ENCODE data around the gene GMPPB. TPM values are rescaled to one million over a fixed set of nuclear protein-coding genes. Genes with fewer than 3 reads are reported as not detected.

The GMPPB gene
- polyA plus RNA-seq, 2 donors, result 17.7 to 32.1 TPM

- Histone ChIP-seq H3K36me3 (ENCODE audit: control insufficient read depth in 2 of 2, insufficient read depth in 2 of 2, low read length in 1 of 2) (peaks cover 21 to 49% of the 10 kb centered on the region in 2 donors), H3K4me1 (ENCODE audit: control insufficient read depth in 2 of 2, insufficient read depth in 2 of 2, low read length in 1 of 2) (peaks cover 0 to 18% of the 10 kb centered on the region in 2 donors), H3K4me3 (ENCODE audit: low read depth in 1 of 2, low read length in 2 of 2) (no peak overlapping the region), H3K27ac (ENCODE audit: low read depth in 2 of 2, low read length in 1 of 2) (no peak overlapping the region), H3K9me3 (ENCODE audit: control insufficient read depth in 2 of 2, insufficient read depth in 1 of 2, low read depth in 1 of 2, low read length in 1 of 2) (no peaks in the 10 kb centered on the region), H3K27me3 (ENCODE audit: control insufficient read depth in 1 of 2, insufficient read depth in 2 of 2, low read length in 2 of 2) (no peaks in the 10 kb centered on the region)
- WGBS, 2 donors, result 95% methylated on average over 11 of the region's 11 CpGs
Observed at GRCh38 chr3:49675912-49676311, 47.8 kb downstream of the GMPPB start.

GRCh38 chr3:49674497-49674983 lies 49.2 kb downstream of the GMPPB start:
- peak overlapping the region; percentile 75 to 80 for H3K4me3 ChIP-seq (ENCODE audit: low read depth in 1 of 2, low read length in 2 of 2)

DNA sequence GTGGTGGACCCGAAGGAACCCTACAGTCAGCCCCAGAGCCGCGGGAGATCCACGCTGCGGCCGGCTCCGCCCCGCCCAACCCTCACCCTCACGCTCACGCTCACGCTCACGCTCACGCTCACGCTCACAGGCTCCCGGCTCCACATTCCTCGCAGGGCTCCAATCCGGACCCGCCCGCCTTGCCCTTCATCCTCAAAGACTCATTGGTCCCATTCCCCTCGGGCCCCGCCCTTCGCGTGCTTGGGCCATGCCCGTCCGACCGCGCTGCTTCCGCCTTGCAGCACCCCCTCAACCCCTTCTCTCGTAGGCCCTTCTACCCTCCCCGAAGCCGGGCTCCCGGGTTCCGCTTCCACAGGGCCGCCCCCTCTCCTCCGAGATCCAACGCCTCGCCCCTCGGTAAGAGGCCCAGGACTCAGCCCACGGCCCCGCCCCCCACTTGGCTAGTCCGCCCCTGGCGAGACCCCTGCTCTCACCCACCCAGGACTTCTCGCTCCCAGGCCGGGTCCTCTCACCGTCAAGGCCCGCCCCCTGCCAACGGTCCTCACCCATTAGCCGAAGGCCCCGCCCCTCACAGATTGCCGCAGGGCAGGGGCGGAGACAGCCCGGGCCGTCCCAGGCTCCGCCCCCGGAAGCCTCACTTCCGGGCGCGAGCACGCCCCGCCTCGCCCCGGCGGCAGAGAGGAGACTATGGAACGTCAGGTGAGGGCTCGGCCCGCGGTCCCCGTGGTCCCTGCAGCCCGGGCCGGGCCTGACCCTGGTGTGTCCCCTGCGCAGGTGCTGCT lies 49.8 kb downstream of the GMPPB start, which contains the start of gene APEH:
TSS of gene APEH (plus strand) at position 637 of the 782 bp plus-strand sequence. CDS start at position 688, 51 bp downstream.
- H3K27ac ChIP-seq (ENCODE audit: low read depth in 2 of 2, low read length in 1 of 2), result peak within 1 kb of the TSS; percentile 95 to 98
- H3K9me3 ChIP-seq (ENCODE audit: control insufficient read depth in 2 of 2, insufficient read depth in 1 of 2, low read depth in 1 of 2, low read length in 1 of 2), result no peaks in the 10 kb centered on the region
- H3K4me3 ChIP-seq (ENCODE audit: low read depth in 1 of 2, low read length in 2 of 2), result peak within 1 kb of the TSS; percentile 75 to 80
- H3K4me1 ChIP-seq (ENCODE audit: control insufficient read depth in 2 of 2, insufficient read depth in 2 of 2, low read length in 1 of 2), result peaks cover 0 to 20% of the 10 kb centered on the region in 2 donors
- 1% methylated on average over 70 to 71 of the region's 71 CpGs for WGBS, 2 donors
- H3K36me3 ChIP-seq (ENCODE audit: control insufficient read depth in 2 of 2, insufficient read depth in 2 of 2, low read length in 1 of 2), result peaks cover 8 to 30% of the 10 kb centered on the region in 2 donors
- H3K27me3 ChIP-seq (ENCODE audit: control insufficient read depth in 1 of 2, insufficient read depth in 2 of 2, low read length in 2 of 2), result no peaks in the 10 kb centered on the region

More at GRCh38 chr3:49674497-49674983, 49.2 kb downstream of the GMPPB start:
- H3K9me3 ChIP-seq (ENCODE audit: control insufficient read depth in 2 of 2, insufficient read depth in 1 of 2, low read depth in 1 of 2, low read length in 1 of 2), result no peaks in the 10 kb centered on the region
- peaks cover 11 to 37% of the 10 kb centered on the region in 2 donors for H3K36me3 ChIP-seq (ENCODE audit: control insufficient read depth in 2 of 2, insufficient read depth in 2 of 2, low read length in 1 of 2)
- H3K4me1 ChIP-seq (ENCODE audit: control insufficient read depth in 2 of 2, insufficient read depth in 2 of 2, low read length in 1 of 2), result peaks cover 0 to 18% of the 10 kb centered on the region in 2 donors
- no peaks in the 10 kb centered on the region for H3K27me3 ChIP-seq (ENCODE audit: control insufficient read depth in 1 of 2, insufficient read depth in 2 of 2, low read length in 2 of 2)
- H3K27ac ChIP-seq (ENCODE audit: low read depth in 2 of 2, low read length in 1 of 2), result peak overlapping the region; percentile 84 to 98
- WGBS, 2 donors, result 6 to 7% methylated on average over 33 to 34 of the region's 34 CpGs

GRCh38 chr3:49673121-49673714 lies 50.5 kb downstream of the GMPPB start:
- H3K27me3 ChIP-seq (ENCODE audit: control insufficient read depth in 1 of 2, insufficient read depth in 2 of 2, low read length in 2 of 2), result no peaks in the 10 kb centered on the region
- peak overlapping the region; percentile 75 to 80 for H3K4me3 ChIP-seq (ENCODE audit: low read depth in 1 of 2, low read length in 2 of 2)
- H3K27ac ChIP-seq (ENCODE audit: low read depth in 2 of 2, low read length in 1 of 2), result peak overlapping the region; percentile 95 to 98
- peaks cover 0 to 20% of the 10 kb centered on the region in 2 donors for H3K4me1 ChIP-seq (ENCODE audit: control insufficient read depth in 2 of 2, insufficient read depth in 2 of 2, low read length in 1 of 2)
- 21 to 26% methylated on average over 17 of the region's 17 CpGs for WGBS, 2 donors
- no peaks in the 10 kb centered on the region for H3K9me3 ChIP-seq (ENCODE audit: control insufficient read depth in 2 of 2, insufficient read depth in 1 of 2, low read depth in 1 of 2, low read length in 1 of 2)
- peaks cover 1 to 23% of the 10 kb centered on the region in 2 donors for H3K36me3 ChIP-seq (ENCODE audit: control insufficient read depth in 2 of 2, insufficient read depth in 2 of 2, low read length in 1 of 2)

DNA sequence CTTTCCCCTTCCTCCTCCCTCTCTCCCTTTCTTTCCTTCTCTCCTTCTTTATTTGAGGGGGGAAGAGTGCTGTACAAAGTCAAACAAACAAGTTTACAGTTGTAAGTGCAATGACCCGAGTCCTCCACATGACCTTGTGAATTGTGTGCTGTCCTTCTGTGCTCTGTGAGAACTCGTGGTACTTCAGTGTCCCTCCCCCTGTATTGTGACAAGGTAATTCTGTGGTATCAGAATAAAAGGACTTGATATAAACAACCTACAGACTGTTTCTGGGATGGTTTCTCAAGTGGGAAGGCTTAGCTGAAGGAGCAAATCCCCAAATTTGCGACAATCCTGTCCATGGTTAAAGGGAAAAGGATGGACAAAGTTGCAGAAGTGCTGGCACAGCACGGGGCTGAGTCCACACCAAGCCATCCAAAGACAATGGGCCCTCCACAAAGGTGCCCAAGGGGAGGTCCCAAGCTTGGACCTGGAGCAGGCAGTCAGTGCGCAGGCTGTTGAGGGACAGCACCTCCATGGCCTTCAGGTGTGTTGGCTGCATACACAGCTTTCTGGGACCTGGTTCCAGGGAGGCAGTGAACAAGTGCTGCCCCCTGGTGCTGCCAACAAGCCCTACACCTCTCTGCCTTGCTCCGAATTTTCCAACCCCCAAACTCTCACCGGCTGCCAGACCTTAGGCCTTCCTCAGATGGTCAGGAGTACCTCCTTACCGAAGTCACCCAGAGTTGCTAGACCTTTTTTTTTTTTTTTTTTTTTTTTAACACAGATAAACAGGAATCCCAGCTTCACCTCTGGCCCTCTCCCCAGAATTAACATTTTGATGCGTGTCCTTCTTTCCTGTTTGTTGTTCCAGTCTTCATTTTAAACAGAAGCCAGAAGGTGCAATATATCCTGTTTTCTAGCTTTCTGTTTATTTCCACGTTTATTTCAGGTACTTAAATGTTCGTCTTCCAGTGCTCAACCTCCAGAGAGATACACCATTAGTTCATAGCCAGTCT lies 52.2 kb downstream of the GMPPB start:
- H3K27ac ChIP-seq (ENCODE audit: low read depth in 2 of 2, low read length in 1 of 2), result no peak overlapping the region
- H3K4me1 ChIP-seq (ENCODE audit: control insufficient read depth in 2 of 2, insufficient read depth in 2 of 2, low read length in 1 of 2), result peaks cover 0 to 20% of the 10 kb centered on the region in 2 donors
- H3K4me3 ChIP-seq (ENCODE audit: low read depth in 1 of 2, low read length in 2 of 2), result no peak overlapping the region

GRCh38 chr3:49670940-49671290 lies 52.8 kb downstream of the GMPPB start:
- Histone ChIP-seq H3K4me1 (ENCODE audit: control insufficient read depth in 2 of 2, insufficient read depth in 2 of 2, low read length in 1 of 2) (peaks cover 0 to 19% of the 10 kb centered on the region in 2 donors), H3K27me3 (ENCODE audit: control insufficient read depth in 1 of 2, insufficient read depth in 2 of 2, low read length in 2 of 2) (no peaks in the 10 kb centered on the region), H3K9me3 (ENCODE audit: control insufficient read depth in 2 of 2, insufficient read depth in 1 of 2, low read depth in 1 of 2, low read length in 1 of 2) (no peaks in the 10 kb centered on the region), H3K27ac (ENCODE audit: low read depth in 2 of 2, low read length in 1 of 2) (no peak overlapping the region), H3K36me3 (ENCODE audit: control insufficient read depth in 2 of 2, insufficient read depth in 2 of 2, low read length in 1 of 2) (peaks cover 0 to 3% of the 10 kb centered on the region in 2 donors), H3K4me3 (ENCODE audit: low read depth in 1 of 2, low read length in 2 of 2) (no peak overlapping the region)
- 60 to 62% methylated on average over 6 of the region's 6 CpGs for WGBS, 2 donors

More for the DNA sequence above, 52.2 kb downstream of the GMPPB start:
- 38 to 41% methylated on average over 11 of the region's 11 CpGs for WGBS, 2 donors
- Histone ChIP-seq H3K9me3 (ENCODE audit: control insufficient read depth in 2 of 2, insufficient read depth in 1 of 2, low read depth in 1 of 2, low read length in 1 of 2) (no peaks in the 10 kb centered on the region), H3K27me3 (ENCODE audit: control insufficient read depth in 1 of 2, insufficient read depth in 2 of 2, low read length in 2 of 2) (no peaks in the 10 kb centered on the region), H3K36me3 (ENCODE audit: control insufficient read depth in 2 of 2, insufficient read depth in 2 of 2, low read length in 1 of 2) (peaks cover 0 to 9% of the 10 kb centered on the region in 2 donors)

Other genes starting within 250 kb of the GMPPB start
- gene BSN, start 169.5 kb downstream of the GMPPB start, polyA plus RNA-seq, result under 1 TPM; 0.01 to 0.08 TPM
- gene APEH, start 49.6 kb downstream of the GMPPB start, polyA plus RNA-seq, result 10 to 100 TPM; 21.0 to 53.0 TPM
- gene MST1, start 34.5 kb downstream of the GMPPB start, polyA plus RNA-seq, result 10 to 100 TPM; 11.2 to 30.0 TPM
- gene RNF123, start 34.4 kb downstream of the GMPPB start, polyA plus RNA-seq, result 10 to 100 TPM; 14.7 to 16.9 TPM
- gene AMIGO3, start 4.3 kb downstream of the GMPPB start, polyA plus RNA-seq, result 1 to 10 TPM in 1 of 2 donors, under 1 TPM in 1; 1.00 to 1.4 TPM
- 10 to 100 TPM; 11.5 to 14.1 TPM for gene IP6K1, start 62.6 kb upstream of the GMPPB start, polyA plus RNA-seq
- gene CDHR4, start 75.9 kb upstream of the GMPPB start, polyA plus RNA-seq, result under 1 TPM in 1 of 2 donors, not detected in 1; 0.04 TPM
- 10 to 100 TPM; 26.3 to 28.4 TPM for gene INKA1, start 79.3 kb upstream of the GMPPB start, polyA plus RNA-seq
- gene UBA7, start 90.0 kb upstream of the GMPPB start, polyA plus RNA-seq, result 10 to 100 TPM; 24.1 to 54.3 TPM
- gene TRAIP, start 132.6 kb upstream of the GMPPB start, polyA plus RNA-seq, result 1 to 10 TPM; 4.1 to 4.3 TPM
- gene CAMKV, start 146.0 kb upstream of the GMPPB start, polyA plus RNA-seq, result under 1 TPM in 1 of 2 donors, not detected in 1; 0.01 TPM
- 10 to 100 TPM; 23.6 to 53.4 TPM for gene MST1R, start 179.9 kb upstream of the GMPPB start, polyA plus RNA-seq
- gene MON1A, start 205.9 kb upstream of the GMPPB start, polyA plus RNA-seq, result 10 to 100 TPM in 1 of 2 donors, 1 to 10 TPM in 1; 7.0 to 10.2 TPM
- 100 to 1,000 TPM in 1 of 2 donors, 10 to 100 TPM in 1; 36.5 to 101 TPM for gene RBM6, start 216.2 kb upstream of the GMPPB start, polyA plus RNA-seq